SK-N-MC (cell line): ENCODE results near the gene NUDT15.
"Not testable (repeated sequence)": the region's sequence is repeated elsewhere in the genome, so short reads cannot be mapped to it uniquely, and the experiment has no call there.

Experiments used
- EZH2 ChIP-seq: fragments of 200-600 bp; sonication (generic); IDR thresholded peaks from one replicate; pipeline ENCODE4 v1.6.1; 2017; ENCODE audit warnings: antibody characterized with exemption
- FOXP2 ChIP-seq: optimal IDR thresholded peaks from 2 replicates; pipeline ENCODE3; 2011; ENCODE audit warnings: mild to moderate bottlenecking, moderate library complexity; ENCODE audit not compliant: insufficient read depth; ENCODE audit errors: extremely low read length, control extremely low read depth
- POLR2AphosphoS5 ChIP-seq: IDR thresholded peaks from 2 replicates; pipeline ENCODE4 v1.6.1; 2012; ENCODE audit warnings: mild to moderate bottlenecking, low read depth, low read length, borderline replicate concordance

DNA sequence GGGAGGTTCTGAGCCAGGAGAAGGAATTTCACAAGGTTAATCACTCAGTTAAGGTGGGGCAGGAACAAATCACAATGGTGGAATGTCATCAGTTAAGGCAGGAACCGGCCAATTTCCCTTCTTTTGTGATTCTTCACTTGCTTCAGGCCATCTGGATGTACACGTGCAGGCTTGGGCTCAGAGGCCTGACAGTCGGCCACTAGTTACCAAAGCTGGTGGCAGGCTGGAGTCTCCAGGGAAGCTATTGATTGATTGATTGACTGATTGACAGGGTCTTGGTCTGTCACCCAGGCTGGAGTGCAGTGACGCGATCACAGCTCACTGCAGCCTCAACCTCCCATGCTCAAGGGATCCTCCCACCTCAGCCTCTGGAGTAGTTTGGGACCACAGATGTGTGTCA, 35.5 kb upstream of the NUDT15 start:
- not testable (repeated sequence) for TF ChIP-seq EZH2, POLR2AphosphoS5, FOXP2
